Stomach (tissue), 4 donors: Measurements from ENCODE around the gene CHRNE.

Source experiments
- CTCF ChIP-seq, 7 experiments: fragments of 450-650 bp in 4 of 7; fragments of 200-600 bp in 3 of 7; sonication (generic) in 3 of 7; IDR thresholded peaks; one replicate each; pipeline ENCODE4 v1.5.1; 2016 to 2019; ENCODE audit warnings: antibody characterized with exemption in 7 of 7, control low read depth in 2 of 7, mild to moderate bottlenecking in 1 of 7
- EP300 ChIP-seq: sonication (generic); formaldehyde crosslinking; IDR thresholded peaks from one replicate; pipeline ENCODE4 v1.6.1; 2017; ENCODE audit warnings: antibody characterized with exemption
- POLR2A ChIP-seq, 4 donors: fragments of 450-650 bp; IDR thresholded peaks; one replicate each; pipeline ENCODE4 v1.6.1; 2016; ENCODE audit warnings: antibody characterized with exemption in 4 of 4, control low read depth in 2 of 4, mild to moderate bottlenecking in 1 of 4, moderate library complexity in 1 of 4
- POLR2AphosphoS5 ChIP-seq, 3 donors: sonication (generic); formaldehyde crosslinking; IDR thresholded peaks; one replicate each; pipeline ENCODE4 v1.6.1; 2016; ENCODE audit warnings: antibody characterized with exemption in 3 of 3

GRCh38 chr17:4860651-4861050, 42.2 kb downstream of the CHRNE start:
- no peak for TF ChIP-seq POLR2A (IDR thresholded peaks at IDR 0.05)
- TF ChIP-seq CTCF (IDR thresholded peaks at IDR 0.05), result no peak
- TF ChIP-seq EP300, result no peak
- TF ChIP-seq POLR2AphosphoS5 (IDR thresholded peaks at IDR 0.05), result no peak
